Measurements from ENCODE around the gene RBM26.

The RBM26 gene

DNA sequence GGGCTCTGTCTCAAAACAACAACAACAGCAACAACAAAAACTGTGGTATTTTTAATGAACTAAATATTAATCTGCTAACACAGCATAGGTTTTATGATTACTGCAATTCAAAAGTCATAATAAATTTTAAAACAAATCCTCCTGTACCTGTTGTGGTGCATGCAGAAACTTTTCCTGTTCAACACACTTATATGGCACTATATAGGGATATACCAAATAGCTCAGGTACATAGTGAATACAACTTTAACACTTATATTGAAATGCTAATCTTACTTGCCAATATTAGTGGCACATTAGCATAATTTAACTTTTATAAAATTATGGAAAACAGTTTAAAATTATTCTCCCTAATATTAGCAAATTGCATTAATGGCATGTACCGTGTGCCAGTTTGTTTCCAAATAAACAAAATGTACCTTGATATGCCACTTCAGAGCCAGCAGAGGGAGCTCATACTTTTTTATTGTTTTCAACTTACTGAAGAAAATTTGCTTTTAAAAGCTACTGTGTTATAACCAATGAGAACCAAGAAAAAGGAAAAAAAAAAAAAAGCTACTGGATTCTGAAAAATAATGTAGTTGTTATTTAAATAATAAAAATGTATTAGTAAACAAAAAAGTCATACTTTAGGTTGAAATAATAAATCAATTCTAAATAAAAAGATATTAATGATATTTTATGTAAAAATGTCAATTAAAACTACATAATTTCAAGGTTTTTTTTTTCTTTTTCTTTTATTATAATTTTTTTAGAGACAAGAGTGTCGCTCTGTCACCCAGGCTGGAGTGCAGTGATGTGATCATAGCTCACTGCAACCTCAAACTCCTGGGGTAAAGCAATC is 18.0 kb upstream of the RBM26 start:
- no peak for DNase-seq

DNA sequence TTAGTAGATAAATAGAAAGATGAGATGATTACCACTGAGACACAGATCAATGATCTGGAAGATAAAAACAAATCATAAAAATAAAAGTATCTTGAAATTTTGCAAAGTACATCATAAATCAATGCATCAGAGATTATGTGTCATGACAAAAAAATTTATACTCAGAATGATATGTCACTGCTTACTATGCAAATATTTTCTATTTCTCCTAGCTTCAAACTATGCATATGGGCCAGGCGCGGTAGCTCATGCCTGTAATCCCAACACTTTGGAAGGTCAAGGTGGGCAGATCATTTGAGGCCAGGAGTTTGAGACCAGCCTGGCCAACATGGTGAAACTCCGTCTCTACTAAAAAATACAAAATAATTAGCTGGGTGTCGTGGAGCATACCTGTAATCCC is 17.3 kb upstream of the RBM26 start:
- DNase-seq = no peak

DNA sequence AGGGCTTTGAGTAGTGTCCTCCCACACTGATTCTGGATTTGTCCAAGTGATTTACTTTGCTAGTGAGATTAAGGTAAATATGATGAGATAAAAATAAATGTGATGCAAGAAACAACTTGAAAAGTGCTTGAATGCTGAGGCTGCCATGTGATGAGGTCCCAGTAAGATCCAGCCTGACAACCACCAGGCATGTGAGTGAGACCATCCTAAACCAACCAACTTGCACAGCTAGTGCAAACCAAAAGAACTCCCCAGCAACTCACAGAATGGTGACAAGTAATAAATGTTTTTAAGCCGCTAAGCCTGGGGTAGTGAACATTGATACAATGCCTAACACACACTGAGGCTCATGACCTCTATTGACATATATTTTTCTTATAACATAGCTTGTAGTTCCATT is 13.3 kb upstream of the RBM26 start:
- no peak for DNase-seq

DNA sequence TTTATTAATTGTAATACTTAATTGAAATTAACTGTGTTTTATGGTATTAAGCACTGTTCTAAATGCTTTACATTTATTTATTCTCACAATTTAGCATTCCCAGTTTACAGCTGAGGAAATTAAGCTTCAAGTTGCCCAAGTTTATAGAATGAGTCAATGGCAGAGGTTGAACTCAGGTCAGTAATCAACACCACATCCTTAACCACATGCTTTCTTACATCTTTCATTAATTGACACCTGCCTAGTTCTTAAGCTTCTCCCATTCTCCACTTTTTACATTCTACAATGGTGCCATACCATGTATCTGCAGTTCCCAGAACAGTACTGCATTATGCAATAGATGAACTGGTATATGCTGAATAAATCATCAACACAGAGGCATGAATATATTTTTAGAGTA is 11.7 kb upstream of the RBM26 start:
- DNase-seq = no peak

DNA sequence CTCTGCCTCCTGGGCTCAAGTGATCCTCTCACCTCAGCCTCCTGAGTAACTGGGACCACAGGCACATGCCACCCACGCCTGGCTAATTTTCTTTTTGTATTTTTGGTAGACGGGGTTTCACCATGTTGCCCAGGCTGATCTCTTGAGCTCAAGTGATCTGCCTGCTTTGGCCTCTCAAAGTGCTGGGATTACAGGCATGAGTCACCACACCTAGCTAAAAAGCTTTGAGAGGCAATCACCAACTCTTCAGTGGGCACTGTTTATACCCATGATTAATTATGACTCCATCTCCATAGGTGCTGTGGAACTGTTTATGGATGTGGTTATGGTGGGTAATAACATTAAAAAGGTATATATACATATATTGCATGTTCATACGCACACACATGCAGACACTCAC is 7.5 kb upstream of the RBM26 start:
- no peak for DNase-seq

DNA sequence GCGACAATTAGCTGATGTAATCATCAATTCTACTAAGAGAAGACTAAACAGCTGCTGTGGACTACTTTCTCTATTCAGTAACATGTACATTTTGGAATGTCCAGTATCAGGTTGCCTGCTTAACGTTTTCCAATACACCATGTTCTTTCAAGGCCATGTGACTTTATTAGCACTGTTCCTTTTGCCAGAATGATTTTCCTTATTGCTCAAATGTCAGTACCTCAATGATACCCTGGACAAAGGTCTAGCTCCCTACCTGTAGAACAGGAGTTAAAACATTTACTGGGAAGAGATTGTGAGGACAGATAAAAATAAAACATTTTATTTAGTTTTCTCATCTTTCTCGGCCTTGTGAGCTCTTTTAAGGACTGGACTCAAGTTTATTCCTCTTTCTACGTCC is 3.8 kb upstream of the RBM26 start:
- no peak for DNase-seq

DNA sequence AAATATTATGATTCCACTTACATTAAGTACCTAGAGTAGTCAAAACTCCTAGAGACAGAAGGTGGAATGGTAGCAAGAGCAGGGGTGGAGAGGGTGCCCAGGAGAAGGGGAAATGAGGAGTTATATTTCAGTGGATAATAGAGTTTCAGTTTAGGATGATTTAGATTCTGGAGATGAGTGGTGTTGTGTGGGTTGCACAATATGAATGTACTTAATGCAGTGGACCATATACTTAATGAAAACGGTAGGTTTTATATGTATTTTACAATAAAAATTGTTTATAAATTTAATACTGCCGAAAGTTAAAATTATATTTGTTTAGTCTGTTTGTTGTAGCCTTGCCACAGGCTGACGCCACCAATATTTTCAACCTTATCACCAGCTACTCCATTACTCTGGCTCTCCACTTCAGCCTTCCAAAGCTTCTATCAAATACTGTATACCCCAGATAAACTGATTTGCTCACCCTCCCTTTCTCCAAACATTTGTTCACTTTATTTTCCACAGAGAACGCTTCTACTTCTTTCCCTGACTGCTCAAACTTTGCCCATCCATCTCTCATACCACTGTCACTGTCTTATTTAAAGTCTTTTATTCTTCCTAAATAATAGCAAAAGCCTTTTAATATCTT is 1.4 kb upstream of the RBM26 start:
- no peak for DNase-seq

DNA sequence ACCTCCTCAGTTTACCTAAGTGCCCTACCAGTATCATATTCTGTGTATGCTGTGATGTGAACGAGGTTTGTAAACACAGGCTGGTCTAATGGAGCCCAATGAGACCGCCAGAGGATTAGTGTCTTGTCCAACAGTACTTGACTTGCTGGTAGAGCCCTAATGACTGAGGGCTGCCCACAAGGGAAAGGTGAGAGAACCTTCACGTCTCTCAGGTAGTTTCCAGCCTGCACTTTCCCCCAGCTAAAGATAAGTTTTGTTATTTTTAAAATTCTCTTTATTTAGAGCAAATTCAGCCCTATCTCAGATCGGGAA is 498 bp upstream of the RBM26 start:
- no peak for DNase-seq

DNA sequence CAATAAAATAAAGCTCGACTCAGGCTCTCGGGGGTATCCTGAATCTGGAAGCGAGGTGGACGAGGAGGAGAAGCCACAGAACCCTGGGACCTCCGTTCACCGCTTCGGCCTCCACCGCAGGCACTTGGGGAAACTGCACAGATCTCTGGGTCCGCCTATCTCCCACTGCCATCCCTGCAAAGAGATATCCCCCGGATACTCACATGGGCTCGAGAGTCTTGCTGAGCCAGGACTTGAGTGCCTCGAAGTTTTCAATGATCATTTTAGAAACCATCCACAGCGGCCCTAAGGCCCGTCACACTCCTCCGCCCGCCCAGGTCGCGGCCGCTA is 589 bp downstream of the RBM26 start:
- no peak for DNase-seq

DNA sequence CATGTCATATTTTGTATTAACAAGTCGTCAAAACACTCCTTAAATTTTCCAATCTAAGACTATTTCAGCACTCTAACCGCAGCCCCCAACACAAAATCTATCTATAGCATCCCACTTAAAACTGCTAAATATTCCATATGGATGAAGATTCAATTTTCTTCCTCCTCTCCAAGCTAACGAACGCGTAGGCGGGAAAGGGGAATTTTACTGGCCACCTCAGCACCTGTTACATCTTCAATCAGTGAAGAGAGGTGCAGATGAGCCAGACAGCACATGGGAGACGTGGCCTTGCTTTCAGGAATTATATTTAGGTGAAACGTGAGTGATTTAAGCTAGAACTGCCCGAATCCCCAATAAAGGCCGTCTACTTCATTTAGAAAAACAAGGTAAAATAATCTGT is 1.1 kb downstream of the RBM26 start:
- DNase-seq = no peak

DNA sequence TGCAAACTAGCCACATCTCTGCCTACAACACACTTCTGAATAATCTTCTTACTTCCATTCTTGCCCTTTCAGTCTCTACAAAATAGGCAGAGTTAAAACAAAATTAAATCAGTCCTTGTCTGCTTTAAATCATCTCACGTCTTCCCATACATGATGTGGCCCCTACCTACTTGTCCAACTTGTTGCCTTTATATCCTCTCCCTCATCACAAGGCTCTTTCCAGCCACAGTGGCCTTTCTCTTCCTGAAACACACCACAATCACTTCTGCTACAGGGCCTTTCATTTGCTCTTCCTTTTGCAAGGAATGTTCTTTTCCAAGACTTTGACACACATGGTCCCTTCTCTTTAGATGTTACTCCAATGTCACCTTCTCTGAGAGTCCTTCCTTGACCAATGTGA is 1.7 kb downstream of the RBM26 start:
- no peak for DNase-seq

DNA sequence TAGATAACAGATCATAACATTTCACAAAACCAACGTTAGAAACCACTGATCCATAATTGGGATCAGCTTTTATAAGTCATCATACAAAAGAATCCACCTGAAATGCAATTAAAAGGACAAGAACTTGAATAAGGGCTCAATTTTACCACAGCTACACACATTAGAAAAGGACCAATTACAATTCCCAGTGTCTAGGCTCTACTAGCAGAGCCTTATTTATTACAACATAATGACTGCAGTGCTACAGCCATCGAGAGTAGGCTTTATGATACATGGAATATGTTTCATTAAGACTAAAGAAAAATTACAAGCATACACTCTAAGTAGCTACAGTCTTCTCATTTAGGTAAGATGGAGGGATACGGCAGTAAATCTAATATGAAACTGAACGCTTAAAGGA is 2.9 kb downstream of the RBM26 start:
- no peak for DNase-seq

DNA sequence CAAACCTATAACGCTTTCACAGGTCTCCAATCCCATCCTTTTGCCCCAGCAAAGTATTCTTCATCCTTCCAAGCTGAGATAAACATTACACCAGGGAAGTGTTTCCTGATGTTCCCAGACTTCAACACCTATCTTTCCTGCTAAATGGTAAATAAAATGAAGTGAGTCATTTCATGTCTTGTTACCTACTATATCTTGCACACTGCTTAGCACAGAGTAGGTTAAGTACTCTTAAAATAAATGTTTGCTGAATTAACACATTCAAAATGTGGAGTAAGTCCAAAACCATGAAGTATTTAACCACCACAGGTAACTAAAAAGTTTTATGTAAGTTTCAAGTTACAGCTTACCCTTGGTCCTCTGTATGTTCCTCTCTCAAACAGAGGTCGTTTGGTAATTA is 3.4 kb downstream of the RBM26 start:
- no peak for DNase-seq

DNA sequence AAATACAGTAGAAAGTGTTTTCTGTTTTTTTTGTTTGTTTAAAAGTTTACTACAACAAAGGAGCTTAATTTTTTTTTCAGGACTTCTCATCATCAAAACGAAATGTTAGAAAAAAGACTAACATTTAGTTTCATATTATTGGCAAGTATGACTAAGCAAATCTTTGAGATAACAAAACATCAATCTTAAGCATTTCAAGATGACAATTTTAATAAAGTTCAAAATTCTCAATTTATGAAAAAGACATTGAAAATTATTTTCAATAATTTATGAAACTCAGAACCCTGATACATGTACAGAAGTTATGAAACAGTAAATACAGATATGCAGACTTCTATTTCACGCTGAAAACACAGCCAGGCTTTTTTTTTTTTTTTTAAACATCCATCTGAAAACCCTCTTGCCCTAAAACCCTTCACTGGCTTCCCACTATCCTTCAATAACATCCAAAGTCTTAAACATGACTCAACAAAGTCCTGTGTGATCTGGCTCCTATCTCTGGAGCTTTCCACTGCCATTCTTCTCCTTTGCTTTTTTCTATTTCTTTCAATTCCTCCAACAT is 3.9 kb downstream of the RBM26 start:
- no peak for DNase-seq

DNA sequence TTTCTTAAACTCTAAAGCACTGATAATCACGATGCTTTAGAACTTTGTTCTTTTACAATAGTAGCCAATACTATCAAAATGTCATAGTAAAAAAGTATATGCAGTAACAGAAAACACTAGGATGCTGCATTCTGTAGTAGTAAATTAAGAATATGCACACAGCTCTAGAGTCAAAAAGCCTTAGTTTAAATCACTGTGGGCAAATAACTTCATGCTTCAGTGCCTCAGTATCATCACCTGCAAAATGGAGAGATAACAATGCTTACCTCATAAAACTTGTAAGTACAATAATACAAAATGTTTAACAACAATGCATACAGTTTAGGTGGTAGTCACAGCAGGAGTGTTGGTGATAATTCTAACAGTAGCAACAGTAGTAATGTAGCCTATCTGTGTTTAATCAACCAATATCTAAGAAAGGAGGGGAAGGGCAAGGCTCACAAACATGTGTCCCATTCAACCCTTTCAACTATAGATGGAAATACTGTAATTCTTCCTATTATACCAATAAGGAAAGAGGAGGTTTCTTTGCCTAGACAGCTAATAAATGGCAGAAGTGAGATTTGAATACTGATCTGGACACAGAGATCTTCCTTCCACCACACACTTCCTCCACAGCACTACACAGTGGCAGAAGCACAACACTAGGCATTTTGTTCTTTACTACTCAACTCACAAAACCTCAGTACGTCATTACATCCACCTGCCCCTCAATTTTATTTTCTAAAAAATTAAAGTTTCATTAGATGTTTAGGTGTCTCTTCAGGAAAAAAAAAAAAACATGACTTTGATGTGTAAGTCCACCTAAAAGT is 4.6 kb downstream of the RBM26 start:
- DNase-seq = no peak

DNA sequence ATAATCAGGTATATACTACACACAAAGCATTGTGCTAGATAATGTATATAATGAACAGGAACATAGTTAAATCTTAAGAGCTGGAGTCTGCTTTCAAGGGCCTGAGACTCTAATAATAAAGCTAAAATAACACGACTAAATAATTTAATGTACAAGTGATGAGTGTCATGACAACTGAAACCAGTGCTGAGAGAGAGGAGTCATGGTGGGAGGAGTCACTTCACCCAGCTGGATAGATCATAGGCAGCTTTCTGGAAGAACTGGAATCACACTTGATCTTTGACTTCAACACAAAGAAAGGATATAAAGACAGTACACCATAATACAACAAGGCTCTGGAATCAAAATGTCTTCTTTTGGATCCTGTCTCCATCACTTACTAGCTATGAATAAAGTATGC is 7.1 kb downstream of the RBM26 start:
- no peak for DNase-seq

DNA sequence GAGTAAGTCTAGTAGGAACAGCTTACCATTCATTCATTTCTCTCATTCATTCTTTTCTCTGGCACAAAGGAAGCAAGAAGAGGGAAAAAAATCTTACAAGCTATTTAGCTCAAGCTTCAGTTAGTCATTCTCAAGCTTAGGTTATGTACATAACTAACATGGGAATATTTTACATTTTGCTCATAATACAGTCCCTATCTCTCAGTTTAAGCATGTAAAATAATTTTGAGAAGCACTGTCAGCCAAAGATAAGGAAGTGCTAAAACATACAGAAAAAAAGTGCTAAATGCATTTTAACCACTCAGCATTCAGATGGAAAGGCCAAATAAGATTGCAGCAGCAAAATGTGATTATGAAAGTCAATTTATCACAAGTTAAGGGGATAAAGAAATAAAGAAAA is 7.9 kb downstream of the RBM26 start:
- DNase-seq = no peak

DNA sequence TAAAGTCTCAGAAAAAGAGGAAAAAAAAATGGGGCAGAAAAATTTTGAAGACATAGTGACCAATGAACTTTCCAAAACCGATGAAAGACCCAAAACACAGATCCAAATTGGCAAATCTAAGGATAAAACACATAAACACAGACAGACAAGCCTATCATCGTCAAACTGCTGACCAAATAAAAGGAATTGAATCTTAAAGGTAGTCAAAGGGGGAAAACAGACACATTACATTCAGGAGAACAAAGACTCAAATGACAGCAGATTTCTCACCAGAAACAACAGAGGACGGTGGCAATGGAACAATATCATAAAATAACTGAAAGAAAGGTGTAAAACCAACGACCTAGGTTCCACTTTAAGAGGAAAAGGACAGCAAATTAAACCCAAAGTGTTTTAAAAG is 10.2 kb downstream of the RBM26 start:
- no peak for DNase-seq

DNA sequence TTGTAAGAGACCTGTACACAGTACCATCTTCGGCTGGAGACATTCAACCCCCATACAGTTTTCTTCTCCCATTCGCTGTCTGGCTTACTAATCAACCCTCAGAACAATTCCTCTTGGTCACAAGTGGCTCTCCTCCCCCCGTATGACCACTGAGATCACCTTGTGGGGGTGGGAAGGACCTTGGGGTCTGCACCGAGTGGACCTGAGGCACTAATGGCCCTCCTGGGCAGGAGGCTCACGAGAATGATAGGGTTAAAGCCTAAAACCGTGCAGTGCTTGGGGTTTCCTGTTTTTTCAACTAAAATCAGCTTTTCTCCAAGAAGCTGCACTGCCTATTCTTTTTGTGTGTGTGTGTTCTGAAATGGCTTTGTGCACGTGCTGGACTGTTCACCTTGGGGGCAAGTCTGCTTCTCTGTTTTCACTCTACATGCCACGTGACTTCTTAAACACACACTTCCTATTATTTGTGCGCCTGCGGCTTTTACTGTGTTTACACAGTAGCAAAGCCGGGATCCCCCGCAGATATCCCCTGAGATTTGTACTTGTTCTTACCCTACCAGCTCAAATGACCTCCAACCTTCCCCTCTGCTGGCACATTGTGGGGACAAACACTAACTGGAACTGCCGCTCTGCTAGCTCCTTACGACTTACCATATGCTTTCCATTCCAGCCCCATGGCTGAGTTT is 12.3 kb downstream of the RBM26 start:
- DNase-seq = peak; percentile 44

DNA sequence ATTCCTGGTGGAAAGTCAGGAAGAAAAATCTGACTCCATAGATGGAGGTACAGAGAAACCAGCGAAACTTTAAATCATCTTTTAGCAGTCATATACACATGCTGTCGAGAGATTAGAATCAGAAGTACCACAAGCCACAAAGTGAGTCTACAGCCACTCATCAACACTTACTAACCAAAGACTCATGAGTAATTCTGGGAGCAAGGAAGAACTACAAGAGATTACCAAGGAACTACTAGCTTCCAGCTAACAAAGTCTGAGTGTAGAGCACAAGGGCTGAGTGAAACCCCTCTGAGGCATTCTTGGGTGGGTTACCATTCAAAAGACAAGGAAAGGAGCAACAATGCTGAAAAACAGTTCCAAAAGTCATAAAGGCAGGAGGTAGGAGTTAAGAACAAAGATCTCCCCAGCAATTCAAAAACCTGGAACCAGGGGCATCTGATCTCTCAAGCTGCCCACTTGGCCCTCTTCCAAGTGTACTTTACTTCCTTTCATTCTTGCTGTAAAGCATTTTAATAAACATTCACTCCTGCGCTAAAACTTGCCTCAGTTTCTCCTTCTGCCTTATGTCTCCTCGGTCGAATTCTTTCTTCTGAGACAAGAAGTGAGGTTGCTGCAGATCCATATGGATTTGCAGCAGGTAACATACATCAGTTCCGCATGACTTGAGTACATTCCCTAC is 13.0 kb downstream of the RBM26 start:
- DNase-seq = peak; percentile 44

DNA sequence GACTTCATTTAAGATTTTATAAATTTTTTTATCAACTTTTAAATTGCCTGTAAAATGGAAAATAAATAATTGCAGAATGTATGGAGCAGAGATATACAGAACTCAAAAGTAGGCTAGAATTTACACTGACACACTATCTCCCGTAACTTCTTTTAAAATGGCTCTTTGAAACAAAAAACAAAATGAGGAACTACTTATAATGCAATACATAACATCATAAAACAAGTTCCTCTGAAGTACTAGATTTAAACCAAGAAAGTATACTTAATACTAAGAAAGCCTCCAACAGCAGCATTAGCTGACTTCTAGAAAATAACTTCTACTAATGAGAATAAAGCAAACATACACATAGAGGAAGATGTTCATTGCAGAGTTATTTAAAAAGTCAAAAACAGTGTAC is 17.0 kb downstream of the RBM26 start:
- no peak for DNase-seq

DNA sequence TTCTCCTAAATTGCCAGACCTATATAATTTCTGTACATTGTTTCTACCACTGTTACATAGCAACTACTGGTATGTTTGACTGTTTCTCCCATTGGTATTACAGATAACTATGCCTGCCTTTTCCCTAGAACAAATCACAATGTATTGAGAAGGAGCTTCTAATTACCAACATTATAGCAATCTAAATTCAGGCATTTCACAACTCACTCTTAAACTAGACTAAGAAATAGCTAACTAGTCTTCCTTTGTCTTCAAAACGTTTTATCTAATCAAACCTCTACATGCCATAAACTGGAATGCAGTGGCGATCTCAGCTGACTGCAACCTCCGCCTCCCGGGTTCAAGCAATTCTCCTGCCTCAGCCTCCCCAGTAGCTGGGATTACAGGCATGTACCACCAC is 18.2 kb downstream of the RBM26 start:
- no peak for DNase-seq
